Activated naive CD8-positive, alpha-beta T cell treated with anti-CD3 and anti-CD28 coated beads, Interleukin-2, amount 10 ng/mL, durations not matched to agents 7 days and 5 days (primary cell): ENCODE results near the gene EFCAB5. TPM values are rescaled to one million over a fixed set of nuclear protein-coding genes. Genes with fewer than 3 reads are reported as not detected.
"Not testable (repeated sequence)": the region's sequence is repeated elsewhere in the genome, so short reads cannot be mapped to it uniquely, and the experiment has no call there.

Experiments
- ATAC-seq: fragments of 150-1000 bp; cut with Tn5 transposase; one replicate; pipeline ENCODE4 v1.10.0; 2021; ENCODE audit warnings: low read depth, moderate library complexity
- POLR2A ChIA-PET: fragments of 350-600 bp; sonication (Branson Sonifier 250); formaldehyde crosslinking; loops from one replicate; lab custom pipeline; 2021; ENCODE audit warnings: antibody characterized with exemption; lab: Charles Lee
- DNase-seq: peaks from one replicate; pipeline ENCODE4 v3.0.0; 2021
- H3K27ac Mint-ChIP-seq: one replicate; pipeline ENCODE4 v1.8.0; 2022; ENCODE audit warnings: mild to moderate bottlenecking, mixed read lengths
- H3K27me3 Mint-ChIP-seq: one replicate; pipeline ENCODE4 v1.8.0; 2022; ENCODE audit warnings: mild to moderate bottlenecking, moderate library complexity, mixed read lengths
- H3K36me3 Mint-ChIP-seq: one replicate; pipeline ENCODE4 v1.8.0; 2021; ENCODE audit warnings: mild to moderate bottlenecking, mixed read lengths
- H3K4me1 Mint-ChIP-seq: one replicate; pipeline ENCODE4 v1.8.0; 2021; ENCODE audit warnings: mixed read lengths
- H3K4me3 Mint-ChIP-seq: one replicate; pipeline ENCODE4 v1.8.0; 2022; ENCODE audit warnings: mild to moderate bottlenecking, moderate library complexity, mixed read lengths
- H3K9me3 Mint-ChIP-seq: one replicate; pipeline ENCODE4 v1.8.0; 2021; ENCODE audit warnings: mixed read lengths
- total RNA-seq, 2 experiments: library from RNA; stranded (reverse); gene quantifications; one replicate each; pipeline ENCODE4 v1.2.3, GENCODE V29; 2021

EFCAB5 gene
- total RNA-seq, 2 experiments from 2014 or later: 0.74 to 1.3 TPM

GRCh38 chr17:30064738-30065137, 123.3 kb downstream of the EFCAB5 start:
- Mint-ChIP-seq H3K36me3 (peaks cover 9% of the 10 kb centered on the region), H3K4me1 (no peaks in the 10 kb centered on the region), H3K27ac (no peak overlapping the region), H3K27me3 (peaks cover 32% of the 10 kb centered on the region), H3K4me3 (no peak overlapping the region), H3K9me3 (peaks cover 18% of the 10 kb centered on the region)
- ATAC-seq (no peak), DNase-seq (no peak)
- POLR2A ChIA-PET: no interaction called here

DNA sequence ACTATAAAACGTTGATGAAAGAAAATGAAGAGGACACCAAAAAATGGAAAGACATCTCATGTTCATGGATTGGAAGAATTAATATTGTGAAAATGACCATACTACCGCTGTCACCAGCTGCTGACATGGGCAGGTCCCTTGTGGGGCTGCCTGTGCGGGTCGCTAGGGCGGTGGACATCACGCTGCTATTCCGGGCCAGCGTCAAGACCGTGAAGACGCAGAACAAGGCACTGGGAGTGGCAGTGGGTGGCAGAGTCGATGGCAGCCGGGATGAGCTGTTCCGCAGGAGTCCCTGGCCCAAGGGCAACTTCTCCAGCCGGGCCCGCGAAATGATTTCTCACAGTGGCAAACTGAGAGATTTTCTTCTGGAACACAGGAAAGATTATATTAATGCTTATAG, 127.0 kb downstream of the EFCAB5 start:
- DNase-seq (no peak), ATAC-seq (no peak)
- Mint-ChIP-seq H3K36me3 (peaks cover 9% of the 10 kb centered on the region), H3K4me3 (no peak overlapping the region), H3K27me3 (peaks cover 34% of the 10 kb centered on the region), H3K27ac (no peak overlapping the region), H3K9me3 (peaks cover 18% of the 10 kb centered on the region), H3K4me1 (no peaks in the 10 kb centered on the region)
- POLR2A ChIA-PET: no interaction called here

- H3K27me3 Mint-ChIP-seq: peaks cover 28% of the 10 kb centered on the region
- no peaks in the 10 kb centered on the region for H3K9me3 Mint-ChIP-seq
- no peak overlapping the region for H3K4me3 Mint-ChIP-seq
- no peak for DNase-seq
- no peak for ATAC-seq
- no peak overlapping the region for H3K27ac Mint-ChIP-seq
- H3K4me1 Mint-ChIP-seq: no peaks in the 10 kb centered on the region
- POLR2A ChIA-PET: no interaction called here
- no peaks in the 10 kb centered on the region for H3K36me3 Mint-ChIP-seq
These were observed 132.8 kb downstream of the EFCAB5 start for GRCh38 chr17:30074254-30074653.

- POLR2A ChIA-PET: no interaction called here
These were observed 133.3 kb downstream of the EFCAB5 start for GRCh38 chr17:30074730-30075129.

GRCh38 chr17:30082773-30083172, 141.3 kb downstream of the EFCAB5 start:
- Mint-ChIP-seq H3K4me3 (no peak overlapping the region), H3K27ac (no peak overlapping the region)

More at GRCh38 chr17:30074730-30075129, 133.3 kb downstream of the EFCAB5 start:
- Mint-ChIP-seq H3K36me3 (no peaks in the 10 kb centered on the region), H3K9me3 (no peaks in the 10 kb centered on the region), H3K4me1 (no peaks in the 10 kb centered on the region), H3K27ac (no peak overlapping the region), H3K27me3 (peaks cover 28% of the 10 kb centered on the region), H3K4me3 (no peak overlapping the region)
- DNase-seq (no peak), ATAC-seq (no peak)

DNA sequence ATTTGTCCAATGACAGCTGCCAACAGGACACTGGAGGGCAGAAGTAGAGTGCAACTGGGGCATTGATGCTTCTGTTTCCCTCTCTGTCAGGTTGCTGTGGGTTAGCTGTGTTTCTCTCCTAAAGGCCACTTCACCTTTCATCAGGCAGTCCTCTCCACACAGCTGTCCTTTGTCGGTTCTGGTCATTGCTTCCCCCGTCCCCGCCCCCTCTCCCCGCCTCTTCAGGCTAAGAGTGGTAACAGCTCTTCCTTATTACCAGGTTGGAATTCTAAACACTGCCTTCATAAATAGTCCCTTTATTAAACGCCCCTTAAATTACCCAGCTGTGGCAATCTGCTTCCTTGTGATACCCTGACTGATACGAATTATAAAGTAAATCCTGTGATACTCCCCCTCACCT, 143.4 kb downstream of the EFCAB5 start:
- ATAC-seq (no peak), DNase-seq (no peak)
- POLR2A ChIA-PET: no interaction called here
- Mint-ChIP-seq H3K4me1 (peaks cover 1% of the 10 kb centered on the region), H3K4me3 (no peak overlapping the region), H3K27ac (no peak overlapping the region), H3K9me3 (peaks cover 3% of the 10 kb centered on the region), H3K27me3 (peaks cover 21% of the 10 kb centered on the region), H3K36me3 (peaks cover 2% of the 10 kb centered on the region)

More at GRCh38 chr17:30082773-30083172, 141.3 kb downstream of the EFCAB5 start:
- H3K36me3 Mint-ChIP-seq: peaks cover 2% of the 10 kb centered on the region
- POLR2A ChIA-PET: no interaction called here
- peaks cover 3% of the 10 kb centered on the region for H3K9me3 Mint-ChIP-seq
- H3K4me1 Mint-ChIP-seq: peaks cover 1% of the 10 kb centered on the region
- ATAC-seq: no peak
- H3K27me3 Mint-ChIP-seq: peaks cover 27% of the 10 kb centered on the region
- DNase-seq: no peak

GRCh38 chr17:30086896-30087295, 145.5 kb downstream of the EFCAB5 start:
- Mint-ChIP-seq H3K4me3 (no peak overlapping the region), H3K36me3 (peaks cover 2% of the 10 kb centered on the region), H3K9me3 (peaks cover 3% of the 10 kb centered on the region), H3K4me1 (no peaks in the 10 kb centered on the region), H3K27me3 (peaks cover 27% of the 10 kb centered on the region), H3K27ac (no peak overlapping the region)
- DNase-seq (no peak), ATAC-seq (no peak)
- POLR2A ChIA-PET: no interaction called here

DNA sequence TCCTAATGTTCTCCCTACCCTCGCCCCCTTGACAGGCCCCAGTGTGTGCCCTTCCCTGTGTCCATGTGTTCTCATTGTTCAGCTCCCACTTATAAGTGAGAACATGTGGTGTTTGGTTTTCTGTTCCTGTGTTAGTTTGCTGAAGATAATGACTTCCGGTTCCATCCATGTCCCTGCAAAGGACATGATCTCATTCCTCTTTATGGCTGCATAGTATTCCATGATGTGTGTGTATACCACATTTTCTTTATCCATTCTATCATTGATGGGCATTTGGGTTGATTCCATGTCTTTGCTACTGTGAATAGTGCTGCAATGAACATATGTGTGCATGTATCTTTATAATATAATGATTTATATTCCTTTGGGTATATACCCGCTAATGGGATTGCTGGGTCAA, 146.0 kb downstream of the EFCAB5 start:
- not testable (repeated sequence) for H3K27ac Mint-ChIP-seq, H3K36me3 Mint-ChIP-seq
- H3K27me3 Mint-ChIP-seq: peaks cover 29% of the 10 kb centered on the region

DNA sequence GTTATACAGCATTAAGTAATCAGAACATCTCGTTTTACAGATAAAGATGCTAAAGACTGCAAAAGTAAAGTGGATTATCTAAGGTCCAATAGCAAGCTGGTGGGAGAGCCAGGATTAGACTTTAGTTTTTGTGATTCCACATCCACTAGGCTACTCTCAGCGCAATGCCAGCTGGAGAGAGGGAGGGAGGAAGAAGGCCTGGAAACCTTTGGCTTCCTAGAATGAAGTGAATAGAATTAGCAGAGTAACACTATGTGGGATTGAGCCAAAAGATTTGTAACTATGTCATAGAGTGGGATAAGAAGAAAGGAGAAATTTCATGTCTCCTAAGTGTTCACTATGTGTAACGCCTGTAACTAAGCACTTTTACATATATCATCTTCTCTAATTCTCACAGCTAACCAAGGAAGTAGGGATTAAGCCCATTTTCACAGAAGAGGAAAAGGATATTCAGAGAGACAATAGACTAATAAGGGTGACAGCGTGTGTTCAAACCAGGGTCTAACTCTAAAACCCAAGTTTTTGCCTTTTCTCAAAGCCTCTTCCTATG, 149.8 kb downstream of the EFCAB5 start:
- no peak overlapping the region for H3K27ac Mint-ChIP-seq

More for the DNA sequence above, 146.0 kb downstream of the EFCAB5 start:
- H3K9me3 Mint-ChIP-seq, ATAC-seq, H3K4me3 Mint-ChIP-seq, H3K4me1 Mint-ChIP-seq, POLR2A ChIA-PET, DNase-seq: not testable (repeated sequence)

GRCh38 chr17:30091771-30092170, 150.3 kb downstream of the EFCAB5 start:
- peaks cover 6% of the 10 kb centered on the region for H3K4me1 Mint-ChIP-seq
- no peak overlapping the region for H3K27ac Mint-ChIP-seq
- peaks cover 2% of the 10 kb centered on the region for H3K36me3 Mint-ChIP-seq

More for the DNA sequence above, 149.8 kb downstream of the EFCAB5 start:
- peaks cover 32% of the 10 kb centered on the region for H3K27me3 Mint-ChIP-seq
- peaks cover 3% of the 10 kb centered on the region for H3K9me3 Mint-ChIP-seq
- DNase-seq (no peak), ATAC-seq (no peak)
- peaks cover 6% of the 10 kb centered on the region for H3K4me1 Mint-ChIP-seq
- no peak overlapping the region for H3K4me3 Mint-ChIP-seq
- POLR2A ChIA-PET: no interaction called here
- H3K36me3 Mint-ChIP-seq: peaks cover 2% of the 10 kb centered on the region

GRCh38 chr17:30092886-30093285, 151.5 kb downstream of the EFCAB5 start:
- Mint-ChIP-seq H3K36me3 (no peaks in the 10 kb centered on the region), H3K27ac (no peak overlapping the region), H3K9me3 (no peaks in the 10 kb centered on the region), H3K4me1 (peaks cover 6% of the 10 kb centered on the region), H3K4me3 (no peak overlapping the region), H3K27me3 (peaks cover 28% of the 10 kb centered on the region)
- no peak for DNase-seq
- POLR2A ChIA-PET: interaction anchor here (1.0 kb wide), 1 partner anchor 17 kb away, joined by 3 read pairs; no protein-coding TSS in a partner anchor
- ATAC-seq: no peak

More at GRCh38 chr17:30091771-30092170, 150.3 kb downstream of the EFCAB5 start:
- H3K9me3 Mint-ChIP-seq: peaks cover 3% of the 10 kb centered on the region
- peaks cover 32% of the 10 kb centered on the region for H3K27me3 Mint-ChIP-seq
- no peak for ATAC-seq
- POLR2A ChIA-PET: no interaction called here
- DNase-seq: no peak
- H3K4me3 Mint-ChIP-seq: no peak overlapping the region

DNA sequence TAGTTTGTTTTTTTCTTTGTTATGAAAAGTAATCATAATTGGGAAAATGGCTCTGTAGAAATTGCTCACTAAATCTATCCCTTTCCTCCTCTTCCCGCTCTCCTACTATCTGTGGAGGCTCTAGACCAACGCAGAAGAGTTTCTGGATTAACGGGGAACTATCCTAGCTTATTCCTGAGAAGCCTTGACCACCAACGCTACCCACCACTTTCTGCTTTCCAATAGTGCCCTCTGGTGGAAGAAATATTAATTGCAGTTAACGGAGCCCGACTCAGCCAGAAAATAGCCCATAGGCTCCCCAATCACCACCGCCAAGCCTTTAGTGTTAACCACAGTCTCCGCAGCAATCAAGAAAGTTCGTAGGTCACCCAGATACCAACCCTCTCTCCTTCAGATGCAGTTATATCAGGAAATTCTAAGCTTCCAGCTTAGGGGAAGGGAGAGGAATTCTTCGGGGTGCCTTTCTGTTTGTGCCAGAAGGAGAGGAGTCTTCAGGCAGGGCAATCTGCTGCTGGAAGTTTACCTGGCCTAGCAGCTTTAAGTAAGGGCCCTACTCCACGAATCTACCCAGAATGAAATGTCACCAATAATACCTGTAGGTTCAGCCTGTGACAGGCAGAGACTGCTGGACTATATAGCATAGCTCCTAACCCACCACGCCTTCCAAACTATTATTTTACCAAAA, 152.2 kb downstream of the EFCAB5 start:
- POLR2A ChIA-PET: interaction anchor here (1.0 kb wide), 1 partner anchor 16 kb away, joined by 3 read pairs; no protein-coding TSS in a partner anchor
- H3K27me3 Mint-ChIP-seq: peaks cover 30% of the 10 kb centered on the region

DNA sequence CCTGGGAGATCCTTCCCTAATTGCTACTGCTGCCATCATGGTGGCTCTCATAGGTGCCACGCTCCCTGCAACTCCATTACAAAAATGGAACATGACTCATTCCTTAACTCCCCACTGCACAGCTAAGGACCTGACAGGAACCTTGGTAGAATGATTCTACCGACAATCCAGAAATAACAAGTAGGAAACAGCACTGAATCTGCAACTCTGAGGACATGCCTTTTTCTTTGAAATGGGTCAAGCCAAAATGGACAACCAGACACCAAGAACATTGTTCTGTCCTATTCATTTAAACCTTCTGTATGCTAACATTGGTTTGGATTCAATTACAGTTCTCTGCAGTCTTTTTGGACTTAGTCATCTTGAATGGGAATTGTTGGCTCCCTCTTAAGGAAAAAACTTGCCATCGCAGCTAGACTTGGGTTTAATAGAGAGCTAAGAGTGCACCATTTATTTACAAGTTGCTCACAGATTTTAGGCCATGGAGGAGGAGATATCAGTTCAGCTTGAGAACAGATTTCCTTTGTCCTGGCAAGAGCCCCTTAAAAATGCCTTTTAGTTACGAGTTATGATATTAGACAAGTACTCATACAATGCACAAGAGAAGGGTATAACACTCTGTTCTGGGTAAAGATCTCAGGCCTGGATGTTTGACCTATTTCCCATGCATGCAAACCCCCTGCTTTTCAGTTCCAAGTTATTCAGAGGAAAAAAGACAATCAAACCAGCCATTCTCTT, 154.2 kb downstream of the EFCAB5 start:
- Mint-ChIP-seq H3K27ac (no peak overlapping the region), H3K4me3 (no peak overlapping the region), H3K27me3 (peaks cover 32% of the 10 kb centered on the region), H3K4me1 (peaks cover 6% of the 10 kb centered on the region), H3K9me3 (no peaks in the 10 kb centered on the region), H3K36me3 (no peaks in the 10 kb centered on the region)
- POLR2A ChIA-PET: no interaction called here
- no peak for ATAC-seq
- DNase-seq: no peak

More for the DNA sequence above, 152.2 kb downstream of the EFCAB5 start:
- H3K36me3 Mint-ChIP-seq: no peaks in the 10 kb centered on the region
- no peak overlapping the region for H3K27ac Mint-ChIP-seq
- DNase-seq (no peak), ATAC-seq (peak; percentile 52)
- no peaks in the 10 kb centered on the region for H3K9me3 Mint-ChIP-seq
- H3K4me3 Mint-ChIP-seq: no peak overlapping the region
- H3K4me1 Mint-ChIP-seq: peaks cover 6% of the 10 kb centered on the region
